Osteocyte (in vitro differentiated cells): ENCODE measurements around the gene VAMP2. TPM values are rescaled to one million over a fixed set of nuclear protein-coding genes. Genes with fewer than 3 reads are reported as not detected.

Experiments
- DNase-seq: peaks from one replicate; pipeline ENCODE4 v3.0.0; 2021; ENCODE audit warnings: mixed read lengths; ENCODE audit not compliant: unreplicated experiment; ENCODE audit errors: extremely low spot score
- H3K27ac Mint-ChIP-seq: one replicate; pipeline ENCODE4 v1.8.0; 2021; ENCODE audit warnings: mild to moderate bottlenecking, mixed read lengths; ENCODE audit not compliant: unreplicated experiment
- H3K27me3 Mint-ChIP-seq: one replicate; pipeline ENCODE4 v1.8.0; 2021; ENCODE audit warnings: mixed read lengths; ENCODE audit not compliant: unreplicated experiment
- H3K36me3 Mint-ChIP-seq: one replicate; pipeline ENCODE4 v1.8.0; 2021; ENCODE audit warnings: mixed read lengths; ENCODE audit not compliant: unreplicated experiment
- H3K4me1 Mint-ChIP-seq: one replicate; pipeline ENCODE4 v1.8.0; 2021; ENCODE audit warnings: mixed read lengths; ENCODE audit not compliant: unreplicated experiment
- H3K4me3 Mint-ChIP-seq: one replicate; pipeline ENCODE4 v1.8.0; 2021; ENCODE audit warnings: mild to moderate bottlenecking, moderate library complexity, mixed read lengths; ENCODE audit not compliant: unreplicated experiment
- H3K9me3 Mint-ChIP-seq: one replicate; pipeline ENCODE4 v1.8.0; 2021; ENCODE audit warnings: mixed read lengths; ENCODE audit not compliant: unreplicated experiment
- CTCF ChIP-seq: fragments of 200-600 bp; sonication (generic); IDR thresholded peaks from 2 replicates; pipeline ENCODE4 v1.5.0; 2021; ENCODE audit warnings: antibody characterized with exemption, mild to moderate bottlenecking, moderate library complexity
- total RNA-seq: library from RNA; stranded (reverse); gene quantifications from 2 replicates; pipeline ENCODE4 v1.2.1, GENCODE V29; 2021

VAMP2 gene
- total RNA-seq, 1 donor from 2014 or later: 70.0 TPM

- no peak overlapping the region for H3K27ac Mint-ChIP-seq
- no peak for DNase-seq
- H3K4me1 Mint-ChIP-seq: peaks cover 4% of the 10 kb centered on the region
- no peak for TF ChIP-seq CTCF
- no peaks in the 10 kb centered on the region for H3K9me3 Mint-ChIP-seq
- H3K4me3 Mint-ChIP-seq: no peak overlapping the region
- H3K27me3 Mint-ChIP-seq: no peaks in the 10 kb centered on the region
- H3K36me3 Mint-ChIP-seq: peaks cover 17% of the 10 kb centered on the region
These were observed 24.9 kb downstream of the VAMP2 start for GRCh38 chr17:8137645-8138373.

- no peak overlapping the region for H3K27ac Mint-ChIP-seq
- H3K9me3 Mint-ChIP-seq: no peaks in the 10 kb centered on the region
- peaks cover 9% of the 10 kb centered on the region for H3K27me3 Mint-ChIP-seq
- no peak for DNase-seq
- no peaks in the 10 kb centered on the region for H3K36me3 Mint-ChIP-seq
- no peaks in the 10 kb centered on the region for H3K4me1 Mint-ChIP-seq
- H3K4me3 Mint-ChIP-seq: no peak overlapping the region
- no peak for TF ChIP-seq CTCF
These were observed 28.8 kb downstream of the VAMP2 start for GRCh38 chr17:8133941-8134340.

GRCh38 chr17:8133399-8133798 lies 29.3 kb downstream of the VAMP2 start:
- Mint-ChIP-seq H3K27ac (no peak overlapping the region), H3K27me3 (peaks cover 9% of the 10 kb centered on the region), H3K4me1 (no peaks in the 10 kb centered on the region), H3K9me3 (no peaks in the 10 kb centered on the region), H3K4me3 (no peak overlapping the region), H3K36me3 (no peaks in the 10 kb centered on the region)
- TF ChIP-seq CTCF: no peak
- DNase-seq: no peak

- H3K4me3 Mint-ChIP-seq: no peak overlapping the region
These were observed 30.8 kb downstream of the VAMP2 start for GRCh38 chr17:8131844-8132441.

More at GRCh38 chr17:8131844-8132441, 30.8 kb downstream of the VAMP2 start:
- no peaks in the 10 kb centered on the region for H3K36me3 Mint-ChIP-seq
- peaks cover 9% of the 10 kb centered on the region for H3K27me3 Mint-ChIP-seq
- no peak for TF ChIP-seq CTCF
- H3K4me1 Mint-ChIP-seq: peaks cover 4% of the 10 kb centered on the region
- H3K27ac Mint-ChIP-seq: no peak overlapping the region
- DNase-seq: no peak
- H3K9me3 Mint-ChIP-seq: no peaks in the 10 kb centered on the region
